Astrocyte (in vitro differentiated cells and primary cell): ENCODE results near the gene CAND2.

Experiments
- EZH2 ChIP-seq: IDR thresholded peaks from 2 replicates; pipeline ENCODE4 v1.6.1; 2012; ENCODE audit warnings: mild to moderate bottlenecking, low read length, inconsistent platforms; ENCODE audit not compliant: insufficient read depth
- TF ChIP-seq, protein P1 (sequence below): IDR thresholded peaks from 2 replicates; pipeline ENCODE4 v1.5.1; 2011; ENCODE audit warnings: low read depth, mild to moderate bottlenecking, inconsistent platforms, low read length, moderate library complexity; ENCODE audit not compliant: insufficient read depth

DNA sequence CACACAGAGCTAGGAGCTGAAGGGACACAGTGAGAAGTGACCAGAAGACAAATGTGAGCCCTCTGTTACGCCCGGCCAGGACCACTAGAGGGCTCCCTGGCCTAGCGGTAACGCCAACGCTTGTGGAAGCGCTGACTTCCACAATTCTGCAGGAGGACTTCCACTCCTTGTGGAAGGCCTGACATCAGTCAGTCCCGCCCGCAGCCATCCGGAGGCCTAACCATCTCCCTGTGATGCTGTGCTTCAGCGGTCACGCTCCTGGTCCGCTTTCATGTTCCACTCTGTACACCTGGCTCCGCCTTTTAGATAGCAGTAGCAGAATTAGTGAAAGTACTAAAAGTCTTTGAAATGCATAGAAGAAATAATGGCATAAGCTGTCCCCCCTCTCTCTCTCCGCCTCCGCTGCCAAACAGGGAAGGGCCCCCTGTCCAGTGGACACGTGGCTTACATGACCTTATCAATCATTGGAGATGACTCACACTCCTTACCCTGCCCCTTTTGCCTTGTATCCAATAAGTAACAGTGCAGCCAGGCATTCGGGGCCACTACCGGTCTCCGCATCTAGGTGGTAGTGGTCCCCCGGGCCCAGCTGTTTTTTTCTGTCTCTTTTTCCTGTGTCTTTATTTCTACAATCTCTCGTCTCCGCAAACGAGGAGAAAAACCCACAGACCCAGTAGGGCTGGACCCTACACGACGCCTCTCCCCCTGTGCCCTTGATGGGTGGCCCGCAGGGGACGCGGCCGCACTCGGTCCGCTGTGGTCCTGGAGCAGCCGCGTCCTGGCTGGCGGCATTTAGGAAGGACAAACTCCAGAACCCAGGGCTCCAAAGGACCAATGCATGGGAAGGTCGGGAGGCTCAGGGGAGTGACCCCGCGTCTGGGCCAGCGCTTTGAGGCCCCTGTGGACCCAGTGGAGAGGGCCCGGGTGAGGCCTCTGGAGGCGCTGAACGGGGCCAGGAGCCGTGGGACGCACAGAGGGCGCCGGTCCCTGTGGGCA, 71.9 kb downstream of the CAND2 start:
- TF ChIP-seq, protein P1, sequence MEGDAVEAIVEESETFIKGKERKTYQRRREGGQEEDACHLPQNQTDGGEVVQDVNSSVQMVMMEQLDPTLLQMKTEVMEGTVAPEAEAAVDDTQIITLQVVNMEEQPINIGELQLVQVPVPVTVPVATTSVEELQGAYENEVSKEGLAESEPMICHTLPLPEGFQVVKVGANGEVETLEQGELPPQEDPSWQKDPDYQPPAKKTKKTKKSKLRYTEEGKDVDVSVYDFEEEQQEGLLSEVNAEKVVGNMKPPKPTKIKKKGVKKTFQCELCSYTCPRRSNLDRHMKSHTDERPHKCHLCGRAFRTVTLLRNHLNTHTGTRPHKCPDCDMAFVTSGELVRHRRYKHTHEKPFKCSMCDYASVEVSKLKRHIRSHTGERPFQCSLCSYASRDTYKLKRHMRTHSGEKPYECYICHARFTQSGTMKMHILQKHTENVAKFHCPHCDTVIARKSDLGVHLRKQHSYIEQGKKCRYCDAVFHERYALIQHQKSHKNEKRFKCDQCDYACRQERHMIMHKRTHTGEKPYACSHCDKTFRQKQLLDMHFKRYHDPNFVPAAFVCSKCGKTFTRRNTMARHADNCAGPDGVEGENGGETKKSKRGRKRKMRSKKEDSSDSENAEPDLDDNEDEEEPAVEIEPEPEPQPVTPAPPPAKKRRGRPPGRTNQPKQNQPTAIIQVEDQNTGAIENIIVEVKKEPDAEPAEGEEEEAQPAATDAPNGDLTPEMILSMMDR: peak; percentile 88
- TF ChIP-seq EZH2: no peak
